Measurements from ENCODE around the gene ITGB6. TPM values are rescaled to one million over a fixed set of nuclear protein-coding genes. Genes with fewer than 3 reads are reported as not detected.

ITGB6 gene
- total RNA-seq, 1 experiment from 2014 or later: 6.9 TPM

DNA sequence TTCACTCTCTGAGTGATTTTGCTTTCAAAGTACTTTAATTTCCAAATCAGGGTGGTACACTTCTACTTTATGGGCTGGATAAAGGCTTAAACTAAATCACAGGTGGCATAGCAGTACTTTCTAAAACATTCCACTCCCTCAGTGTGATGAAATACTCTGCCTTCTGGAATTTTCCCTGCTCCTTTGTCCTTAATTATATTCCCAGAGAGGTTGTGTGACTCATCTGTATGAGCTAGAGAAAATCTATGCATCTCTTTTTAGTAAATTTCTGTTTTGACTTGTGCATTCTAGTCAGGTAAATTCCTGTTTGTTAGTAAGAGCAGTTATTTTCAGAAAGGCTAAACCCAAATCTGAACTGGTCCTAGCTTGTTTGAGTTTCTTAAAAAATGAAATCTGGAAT lies 108.7 kb downstream of the ITGB6 start:
- H3K27me3 Mint-ChIP-seq (ENCODE audit: insufficient read depth, unreplicated experiment): no peaks in the 10 kb centered on the region
- peaks cover 14% of the 10 kb centered on the region for H3K4me1 Mint-ChIP-seq (ENCODE audit: insufficient read depth, unreplicated experiment)
- BruUV-seq (replicated peaks): no TSS peak
- POLR2A ChIA-PET: interaction anchor here (0.6 to 2.7 kb wide), 18 partner anchors 10 to 1218 kb away, joined by 3 to 19 read pairs (median 3); partner anchors contain the start of gene ITGB6
- peaks cover 9% of the 10 kb centered on the region for H3K36me3 Mint-ChIP-seq (ENCODE audit: insufficient read depth, unreplicated experiment)
- H3K27ac Mint-ChIP-seq (ENCODE audit: low read depth, unreplicated experiment): peak overlapping the region; percentile 90
- H3K9me3 Mint-ChIP-seq (ENCODE audit: unreplicated experiment): peaks cover 7% of the 10 kb centered on the region
- intact Hi-C loops (cut with micrococcal nuclease): loop anchor here (5.0 kb wide), 1 partner anchor 881 kb away; no protein-coding TSS in a partner anchor
- CTCF ChIA-PET: interaction anchor here (0.6 to 4.3 kb wide), 8 partner anchors 15 to 1132 kb away, joined by 3 to 22 read pairs (median 4); no protein-coding TSS in a partner anchor
- H3K4me3 Mint-ChIP-seq (ENCODE audit: unreplicated experiment): peak overlapping the region; percentile 23
- TF ChIP-seq CTCF (IDR thresholded peaks at IDR 0.05; ENCODE audit: unreplicated experiment): no peak
- peak; percentile 80 for DNase-seq (ENCODE audit: unreplicated experiment)

- Mint-ChIP-seq H3K4me1 (ENCODE audit: insufficient read depth, unreplicated experiment) (peaks cover 13% of the 10 kb centered on the region), H3K36me3 (ENCODE audit: insufficient read depth, unreplicated experiment) (peaks cover 9% of the 10 kb centered on the region), H3K27ac (ENCODE audit: low read depth, unreplicated experiment) (no peak overlapping the region), H3K4me3 (ENCODE audit: unreplicated experiment) (no peak overlapping the region), H3K9me3 (ENCODE audit: unreplicated experiment) (no peaks in the 10 kb centered on the region), H3K27me3 (ENCODE audit: insufficient read depth, unreplicated experiment) (no peaks in the 10 kb centered on the region)
- intact Hi-C loops (cut with micrococcal nuclease): loop anchor here (1.0 kb wide), 1 partner anchor 906 kb away; no protein-coding TSS in a partner anchor
- POLR2A ChIA-PET: interaction anchor here (1.0 kb wide), 1 partner anchor 13 kb away, joined by 4 read pairs; no protein-coding TSS in a partner anchor
- TF ChIP-seq CTCF (IDR thresholded peaks at IDR 0.05; ENCODE audit: unreplicated experiment): peak; percentile 24
- CTCF ChIA-PET: interaction anchor here (0.6 to 4.3 kb wide), 4 partner anchors 22 to 92 kb away, joined by 3 to 22 read pairs (median 4); no protein-coding TSS in a partner anchor
- peak; percentile 64 for DNase-seq (ENCODE audit: unreplicated experiment)
- no TSS peak for BruUV-seq (replicated peaks)
These were observed 112.0 kb downstream of the ITGB6 start for GRCh38 chr2:160087854-160088745.

DNA sequence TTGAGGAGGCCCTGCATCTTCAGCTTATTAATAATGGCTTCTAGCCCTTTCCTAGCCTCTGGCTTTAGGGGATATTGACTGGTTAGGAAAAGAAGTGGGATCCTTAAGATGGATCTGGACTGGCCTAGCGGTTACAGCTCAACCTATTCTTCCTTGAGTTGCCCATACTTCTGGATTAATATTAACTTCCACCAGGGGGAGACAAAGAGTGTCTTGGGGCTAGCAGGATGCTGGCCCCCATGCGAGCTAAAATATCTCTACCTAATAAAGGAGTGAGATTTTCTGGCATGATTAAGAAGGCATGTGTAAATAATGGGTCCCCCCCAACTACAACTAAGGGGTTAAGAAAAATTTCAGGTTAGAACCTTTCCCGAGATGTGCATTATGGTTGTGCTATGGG lies 114.4 kb downstream of the ITGB6 start:
- peaks cover 1% of the 10 kb centered on the region for H3K36me3 Mint-ChIP-seq (ENCODE audit: insufficient read depth, unreplicated experiment)
- CTCF ChIA-PET: interaction anchor here (1.1 to 1.8 kb wide), 2 partner anchors 15 to 83 kb away, joined by 3 to 4 read pairs; no protein-coding TSS in a partner anchor
- H3K27me3 Mint-ChIP-seq (ENCODE audit: insufficient read depth, unreplicated experiment): no peaks in the 10 kb centered on the region
- no peak overlapping the region for H3K4me3 Mint-ChIP-seq (ENCODE audit: unreplicated experiment)
- no peak for TF ChIP-seq CTCF (IDR thresholded peaks at IDR 0.05; ENCODE audit: unreplicated experiment)
- intact Hi-C loops (cut with micrococcal nuclease): no loop called here
- no TSS peak for BruUV-seq (replicated peaks)
- POLR2A ChIA-PET: interaction anchor here (0.6 to 2.1 kb wide), 2 partner anchors 11 to 560 kb away, joined by 3 to 5 read pairs; no protein-coding TSS in a partner anchor
- H3K9me3 Mint-ChIP-seq (ENCODE audit: unreplicated experiment): peaks cover 4% of the 10 kb centered on the region
- H3K27ac Mint-ChIP-seq (ENCODE audit: low read depth, unreplicated experiment): no peak overlapping the region
- DNase-seq (ENCODE audit: unreplicated experiment): no peak
- H3K4me1 Mint-ChIP-seq (ENCODE audit: insufficient read depth, unreplicated experiment): no peaks in the 10 kb centered on the region

All from MCF 10A (cell line).